CD4-positive, alpha-beta memory T cell (primary cell): ENCODE data around the gene SLC5A8. TPM values are rescaled to one million over a fixed set of nuclear protein-coding genes. Genes with fewer than 3 reads are reported as not detected.

ENCODE experiments used
- CTCF ChIA-PET: fragments of 350-600 bp; sonication (Branson Sonifier 250); formaldehyde crosslinking; loops from one replicate; lab custom pipeline; 2021; ENCODE audit warnings: inconsistent platforms; ENCODE audit not compliant: partially characterized antibody; lab: Charles Lee
- POLR2A ChIA-PET: fragments of 350-600 bp; sonication (Branson Sonifier 250); formaldehyde crosslinking; loops from one replicate; lab custom pipeline; 2021; ENCODE audit not compliant: partially characterized antibody; lab: Charles Lee
- DNase-seq, 5 donors: peaks; one replicate each; pipeline versions ENCODE4 v3.0.0 to v3.0.0-alpha.2; 2020 to 2022; ENCODE audit warnings: mixed read lengths in 1 of 5
- H3K27ac ChIP-seq: one replicate; pipeline ENCODE4 v1.7.0; 2013; ENCODE audit warnings: low read depth, low read length
- H3K27me3 ChIP-seq: 2 replicates; pipeline ENCODE4 v1.7.0; 2013; ENCODE audit warnings: mild to moderate bottlenecking, low read length, moderate library complexity; ENCODE audit not compliant: insufficient read depth
- H3K36me3 ChIP-seq: 2 replicates; pipeline ENCODE4 v1.7.0; 2013; ENCODE audit warnings: mild to moderate bottlenecking, low read length, moderate library complexity; ENCODE audit not compliant: insufficient read depth
- H3K4me1 ChIP-seq: 2 replicates; pipeline ENCODE4 v1.7.0; 2013; ENCODE audit warnings: mild to moderate bottlenecking, low read length, moderate library complexity; ENCODE audit not compliant: insufficient read depth
- H3K4me3 ChIP-seq, 2 donors: one replicate each; pipeline ENCODE4 v1.7.0; 2013; ENCODE audit warnings: low read length in 2 of 2, mild to moderate bottlenecking in 1 of 2
- H3K9me3 ChIP-seq, 2 donors: one replicate each; pipeline ENCODE4 v1.7.0; 2013; ENCODE audit warnings: low read length in 2 of 2, control low read depth in 1 of 2; ENCODE audit not compliant: control insufficient read depth in 1 of 2
- H3K27ac Mint-ChIP-seq, 7 donors: one replicate each; pipeline ENCODE4 v1.8.0; 2020 to 2021; ENCODE audit warnings: mixed read lengths in 7 of 7, mild to moderate bottlenecking in 6 of 7, inconsistent platforms in 3 of 7, moderate library complexity in 3 of 7
- H3K27me3 Mint-ChIP-seq, 2 donors: one replicate each; pipeline ENCODE4 v1.8.0; 2020 to 2021; ENCODE audit warnings: mixed read lengths in 2 of 2
- H3K36me3 Mint-ChIP-seq, 2 donors: one replicate each; pipeline ENCODE4 v1.8.0; 2020 to 2021; ENCODE audit warnings: mixed read lengths in 2 of 2, inconsistent platforms in 1 of 2, mild to moderate bottlenecking in 1 of 2
- H3K4me1 Mint-ChIP-seq, 4 donors: one replicate each; pipeline ENCODE4 v1.8.0; 2020 to 2021; ENCODE audit warnings: mixed read lengths in 4 of 4, mild to moderate bottlenecking in 1 of 4
- H3K4me3 Mint-ChIP-seq, 8 donors: one replicate each; pipeline ENCODE4 v1.8.0; 2020 to 2021; ENCODE audit warnings: mixed read lengths in 8 of 8, mild to moderate bottlenecking in 7 of 8, moderate library complexity in 6 of 8, inconsistent platforms in 3 of 8
- H3K9me3 Mint-ChIP-seq, 8 donors: one replicate each; pipeline ENCODE4 v1.8.0; 2020 to 2021; ENCODE audit warnings: mixed read lengths in 8 of 8, mild to moderate bottlenecking in 5 of 8, inconsistent platforms in 3 of 8, moderate library complexity in 1 of 8
- intact Hi-C: fragments of 100-400 bp; cut with micrococcal nuclease; formaldehyde crosslinking; loops from one replicate; pipeline ENCODE4 v1.15.1; 2023
- polyA plus RNA-seq, 2 donors: library from polyadenylated mRNA; unstranded; fragments of 300-500 nt; fragmentation: Illumina TruSeq; gene quantifications; one replicate each; pipeline ENCODE4 v1.2.3, GENCODE V29; 2021
- total RNA-seq, 2 experiments: library from RNA; stranded (reverse); gene quantifications; one replicate each; pipeline ENCODE4 v1.2.3, GENCODE V29; 2021

SLC5A8 gene
- total and polyA plus RNA-seq, 4 experiments from 2014 or later: not detected

DNA sequence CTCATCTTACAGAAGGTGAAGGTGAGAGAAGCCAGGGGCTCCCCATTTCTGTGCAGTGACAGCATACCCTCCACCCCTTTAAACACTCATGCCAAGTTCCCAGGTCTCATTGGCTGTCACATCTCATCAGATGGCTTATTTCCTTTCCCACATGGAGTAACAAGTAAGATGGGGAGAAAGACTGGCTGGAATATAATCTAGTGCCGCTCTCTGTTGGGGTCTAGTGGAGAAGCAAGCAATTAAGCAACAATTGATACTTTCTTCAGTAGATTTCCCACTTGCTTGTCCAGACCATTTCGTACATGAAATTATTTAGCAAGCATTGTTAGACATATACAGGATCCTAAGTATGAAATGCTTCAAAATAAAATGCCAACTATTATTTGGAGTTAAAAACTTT is 92.2 kb downstream of the SLC5A8 start:
- POLR2A ChIA-PET: no interaction called here
- intact Hi-C loops: no loop called here
- CTCF ChIA-PET: no interaction called here
- Mint-ChIP-seq H3K9me3 (peaks cover 0 to 13% (median 0%) of the 10 kb centered on the region in 8 donors), H3K4me1 (no peaks in the 10 kb centered on the region), H3K27ac (no peak overlapping the region), H3K36me3 (no peaks in the 10 kb centered on the region), H3K27me3 (no peaks in the 10 kb centered on the region), H3K4me3 (no peak overlapping the region)
- Histone ChIP-seq H3K27ac (no peak overlapping the region), H3K4me3 (no peak overlapping the region), H3K36me3 (no peaks in the 10 kb centered on the region), H3K9me3 (no peaks in the 10 kb centered on the region), H3K4me1 (no peaks in the 10 kb centered on the region), H3K27me3 (no peaks in the 10 kb centered on the region)
- no peak for DNase-seq

DNA sequence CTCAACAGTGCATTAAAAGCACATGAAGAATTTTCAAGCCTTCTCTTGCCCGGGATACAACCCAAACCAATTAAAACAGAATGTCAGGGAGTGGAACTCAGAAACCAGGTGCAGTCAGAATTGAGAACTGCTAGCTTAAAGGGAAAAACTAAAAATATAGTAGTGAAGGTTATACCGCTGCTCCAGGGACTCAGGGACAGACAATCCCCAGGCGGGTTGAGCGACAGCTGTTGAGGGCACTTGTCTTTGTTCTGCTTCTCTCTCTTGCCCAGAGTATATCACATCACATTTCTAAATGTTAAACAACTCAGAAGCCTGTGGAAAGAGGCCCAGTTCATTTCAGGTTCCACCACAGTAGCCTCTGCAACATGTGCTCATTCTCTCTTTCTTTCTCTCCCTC is 93.1 kb downstream of the SLC5A8 start:
- intact Hi-C loops: no loop called here

DNA sequence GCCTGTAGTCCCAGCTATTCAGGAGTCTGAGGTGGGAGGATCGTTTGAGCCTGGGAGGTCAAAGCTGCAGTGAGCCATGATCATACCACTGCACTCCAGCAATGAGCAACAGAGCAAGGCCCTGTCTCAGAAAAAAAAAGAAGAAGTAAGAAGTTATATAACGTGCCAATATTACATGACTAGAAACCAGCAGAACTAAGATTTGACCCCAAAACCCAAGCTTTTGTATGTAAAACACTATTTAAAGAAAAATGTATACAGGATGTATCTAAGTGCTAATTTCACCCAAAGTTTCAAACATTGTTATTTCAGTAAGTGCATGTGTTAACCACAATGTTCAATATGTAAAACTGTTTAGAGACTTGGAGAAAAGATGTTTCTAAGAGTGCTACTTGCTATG is 94.7 kb downstream of the SLC5A8 start:
- Histone ChIP-seq H3K9me3 (no peaks in the 10 kb centered on the region), H3K36me3 (no peaks in the 10 kb centered on the region), H3K27ac (no peak overlapping the region), H3K4me1 (no peaks in the 10 kb centered on the region), H3K27me3 (no peaks in the 10 kb centered on the region), H3K4me3 (no peak overlapping the region)
- intact Hi-C loops: no loop called here
- no peak for DNase-seq
- peaks cover 0 to 1% of the 10 kb centered on the region in 2 donors for H3K27me3 Mint-ChIP-seq
- H3K4me1 Mint-ChIP-seq: no peaks in the 10 kb centered on the region
- no peak overlapping the region for H3K4me3 Mint-ChIP-seq
- POLR2A ChIA-PET: no interaction called here
- H3K36me3 Mint-ChIP-seq: no peaks in the 10 kb centered on the region
- H3K9me3 Mint-ChIP-seq: peaks cover 0 to under 1% (median 0%) of the 10 kb centered on the region in 8 donors
- CTCF ChIA-PET: no interaction called here
- no peak overlapping the region for H3K27ac Mint-ChIP-seq

More for the DNA sequence above, 93.1 kb downstream of the SLC5A8 start:
- ChIA-PET POLR2A (no interaction called here), CTCF (no interaction called here)
- Mint-ChIP-seq H3K36me3 (no peaks in the 10 kb centered on the region), H3K4me1 (no peaks in the 10 kb centered on the region), H3K27me3 (no peaks in the 10 kb centered on the region), H3K9me3 (peaks cover 0 to 8% (median 0%) of the 10 kb centered on the region in 8 donors), H3K4me3 (no peak overlapping the region), H3K27ac (no peak overlapping the region)
- DNase-seq: no peak
- no peaks in the 10 kb centered on the region for H3K27me3 ChIP-seq
- no peak overlapping the region for H3K27ac ChIP-seq
- no peaks in the 10 kb centered on the region for H3K36me3 ChIP-seq
- no peak overlapping the region for H3K4me3 ChIP-seq
- no peaks in the 10 kb centered on the region for H3K4me1 ChIP-seq
- H3K9me3 ChIP-seq: no peaks in the 10 kb centered on the region

DNA sequence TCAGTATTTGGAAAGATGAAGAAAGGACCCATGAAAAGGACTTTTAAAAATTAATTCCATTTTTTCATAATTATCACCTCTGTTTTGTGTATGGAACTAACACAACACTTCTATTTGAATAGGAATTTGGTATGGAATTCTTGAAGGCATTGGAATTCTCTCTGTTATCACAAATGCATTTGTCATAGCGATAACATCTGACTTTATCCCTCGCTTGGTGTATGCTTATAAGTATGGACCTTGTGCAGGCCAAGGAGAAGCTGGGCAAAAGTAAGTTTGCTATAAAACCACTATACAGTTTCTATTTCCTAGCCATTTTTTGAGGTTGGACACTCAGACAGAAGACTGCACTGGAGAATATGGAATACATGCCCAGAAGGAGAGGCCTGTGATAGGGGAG is 98.6 kb downstream of the SLC5A8 start:
- Mint-ChIP-seq H3K27me3 (peaks cover 0 to 6% of the 10 kb centered on the region in 2 donors), H3K27ac (no peak overlapping the region), H3K4me3 (no peak overlapping the region), H3K4me1 (no peaks in the 10 kb centered on the region), H3K9me3 (peaks cover 0 to 8% (median 0%) of the 10 kb centered on the region in 8 donors), H3K36me3 (no peaks in the 10 kb centered on the region)
- no peaks in the 10 kb centered on the region for H3K27me3 ChIP-seq
- H3K4me3 ChIP-seq: no peak overlapping the region
- ChIA-PET POLR2A (no interaction called here), CTCF (no interaction called here)
- no peak for DNase-seq
- intact Hi-C loops: no loop called here
- H3K4me1 ChIP-seq: no peaks in the 10 kb centered on the region
- no peak overlapping the region for H3K27ac ChIP-seq
- no peaks in the 10 kb centered on the region for H3K36me3 ChIP-seq
- no peaks in the 10 kb centered on the region for H3K9me3 ChIP-seq

DNA sequence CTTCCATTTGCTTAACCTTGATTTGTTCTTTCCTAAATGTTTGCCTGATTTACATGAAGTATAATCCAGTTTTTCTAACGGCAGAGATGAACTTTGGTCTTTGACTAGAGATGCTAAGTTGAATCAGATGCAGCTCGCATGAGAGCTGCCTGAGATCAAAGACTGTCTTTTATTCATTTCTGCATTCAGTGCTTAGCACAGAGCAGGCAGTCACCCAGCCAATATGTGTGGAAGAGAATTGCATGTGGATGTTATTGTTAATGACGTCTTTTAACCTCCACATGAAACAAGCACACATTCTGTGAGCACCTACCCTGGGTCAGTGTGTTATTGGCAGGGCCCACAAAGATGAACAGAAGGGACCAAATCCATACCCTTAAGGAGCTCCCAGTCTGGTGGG is 99.2 kb downstream of the SLC5A8 start:
- Histone ChIP-seq H3K27ac (no peak overlapping the region), H3K27me3 (no peaks in the 10 kb centered on the region), H3K9me3 (no peaks in the 10 kb centered on the region), H3K36me3 (no peaks in the 10 kb centered on the region), H3K4me3 (no peak overlapping the region), H3K4me1 (no peaks in the 10 kb centered on the region)
- intact Hi-C loops: no loop called here
- DNase-seq: no peak
- Mint-ChIP-seq H3K27me3 (peaks cover 0 to 6% of the 10 kb centered on the region in 2 donors), H3K4me1 (no peaks in the 10 kb centered on the region), H3K27ac (no peak overlapping the region), H3K36me3 (no peaks in the 10 kb centered on the region), H3K4me3 (no peak overlapping the region), H3K9me3 (peaks cover 0 to 8% (median 0%) of the 10 kb centered on the region in 8 donors)
- ChIA-PET CTCF (no interaction called here), POLR2A (no interaction called here)

DNA sequence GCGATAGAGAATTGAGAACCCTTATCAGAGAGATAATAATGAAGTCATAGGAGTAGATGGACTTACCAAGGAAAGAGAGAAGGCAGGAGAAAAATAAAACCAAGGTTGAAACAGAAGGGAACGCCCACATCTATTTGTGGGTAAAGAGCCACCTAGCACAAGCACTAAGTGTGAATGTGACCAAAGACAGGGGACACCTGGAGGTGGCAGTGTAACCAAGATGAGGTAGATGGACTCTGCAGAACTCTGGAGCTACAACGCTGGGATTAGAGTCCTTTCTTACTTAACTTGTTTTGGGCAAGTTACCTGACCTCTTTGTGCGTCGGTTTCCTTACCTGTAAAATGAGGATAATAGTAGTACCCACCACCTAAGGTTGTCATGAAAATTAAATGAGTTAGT is 101.9 kb downstream of the SLC5A8 start:
- Mint-ChIP-seq H3K4me1 (no peaks in the 10 kb centered on the region), H3K27ac (no peak overlapping the region), H3K4me3 (no peak overlapping the region), H3K36me3 (no peaks in the 10 kb centered on the region), H3K9me3 (peaks cover 0 to 12% (median 4%) of the 10 kb centered on the region in 8 donors), H3K27me3 (peaks cover 0 to 6% of the 10 kb centered on the region in 2 donors)
- CTCF ChIA-PET: no interaction called here
- Histone ChIP-seq H3K4me3 (no peak overlapping the region), H3K36me3 (no peaks in the 10 kb centered on the region), H3K27ac (no peak overlapping the region), H3K4me1 (no peaks in the 10 kb centered on the region), H3K27me3 (no peaks in the 10 kb centered on the region), H3K9me3 (no peaks in the 10 kb centered on the region)
- no peak for DNase-seq
- POLR2A ChIA-PET: no interaction called here
- intact Hi-C loops: no loop called here

DNA sequence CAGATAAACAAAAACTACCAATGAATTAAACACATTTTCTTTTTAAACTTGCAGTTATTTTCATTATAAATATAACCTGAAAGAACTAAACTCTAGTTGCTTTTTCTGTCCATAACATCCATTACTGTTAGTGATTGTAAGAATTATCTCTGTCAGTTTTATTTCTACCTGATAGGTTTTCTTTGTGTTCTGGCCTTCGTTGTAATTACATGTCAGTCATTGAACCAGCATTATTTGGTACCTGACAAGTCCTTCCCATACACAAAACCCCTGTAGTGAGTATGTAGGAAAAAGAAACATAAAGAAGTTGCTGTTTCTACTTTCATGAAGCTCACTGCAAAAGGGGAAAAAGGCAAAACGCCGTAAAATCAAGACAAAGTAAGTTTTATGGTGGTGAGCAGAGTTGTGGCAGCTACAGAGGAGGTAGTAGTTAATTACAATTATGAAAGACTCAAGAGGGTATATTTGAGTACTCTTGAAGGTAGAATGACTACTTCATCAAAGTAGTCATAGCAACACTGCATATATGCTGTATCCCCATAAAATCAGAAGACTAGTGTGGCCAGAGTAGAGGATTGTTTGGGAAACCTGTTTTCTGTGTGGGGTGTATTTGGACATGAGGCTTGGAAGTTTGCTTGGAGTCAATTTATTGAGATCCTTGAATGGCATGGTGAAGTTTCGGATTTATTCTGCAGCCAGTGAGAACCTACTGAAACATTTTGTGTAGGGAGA is 102.8 kb downstream of the SLC5A8 start:
- H3K27me3 ChIP-seq: no peaks in the 10 kb centered on the region
- ChIA-PET POLR2A (no interaction called here), CTCF (no interaction called here)
- H3K27ac ChIP-seq: no peak overlapping the region
- no peak overlapping the region for H3K4me3 ChIP-seq
- H3K4me1 Mint-ChIP-seq: no peaks in the 10 kb centered on the region
- H3K27me3 Mint-ChIP-seq: peaks cover 0 to 6% of the 10 kb centered on the region in 2 donors
- no peak for DNase-seq
- H3K9me3 ChIP-seq: no peaks in the 10 kb centered on the region
- H3K4me3 Mint-ChIP-seq: no peak overlapping the region
- peaks cover 0 to 12% (median 4%) of the 10 kb centered on the region in 8 donors for H3K9me3 Mint-ChIP-seq
- intact Hi-C loops: no loop called here
- H3K36me3 Mint-ChIP-seq: no peaks in the 10 kb centered on the region
- H3K4me1 ChIP-seq: no peaks in the 10 kb centered on the region
- no peaks in the 10 kb centered on the region for H3K36me3 ChIP-seq
- no peak overlapping the region for H3K27ac Mint-ChIP-seq
